Thyroid gland (tissue), 4 donors: Measurements from ENCODE around the gene HSPA12A.

Experiments
- POLR2A ChIP-seq, 2 donors: fragments of 450-650 bp; IDR thresholded peaks; one replicate each; pipeline ENCODE4 v1.6.1; 2017; ENCODE audit warnings: antibody characterized with exemption in 2 of 2, mild to moderate bottlenecking in 2 of 2, moderate library complexity in 1 of 2
- TF ChIP-seq, protein P1 (sequence below), 6 experiments: fragments of 200-600 bp in 3 of 6; fragments of 450-650 bp in 3 of 6; sonication (generic) in 3 of 6; IDR thresholded peaks; one replicate each; pipeline ENCODE4 v1.5.1; 2016 to 2019; ENCODE audit warnings: antibody characterized with exemption in 6 of 6, mild to moderate bottlenecking in 2 of 6, inconsistent platforms in 1 of 6, moderate library complexity in 1 of 6

DNA sequence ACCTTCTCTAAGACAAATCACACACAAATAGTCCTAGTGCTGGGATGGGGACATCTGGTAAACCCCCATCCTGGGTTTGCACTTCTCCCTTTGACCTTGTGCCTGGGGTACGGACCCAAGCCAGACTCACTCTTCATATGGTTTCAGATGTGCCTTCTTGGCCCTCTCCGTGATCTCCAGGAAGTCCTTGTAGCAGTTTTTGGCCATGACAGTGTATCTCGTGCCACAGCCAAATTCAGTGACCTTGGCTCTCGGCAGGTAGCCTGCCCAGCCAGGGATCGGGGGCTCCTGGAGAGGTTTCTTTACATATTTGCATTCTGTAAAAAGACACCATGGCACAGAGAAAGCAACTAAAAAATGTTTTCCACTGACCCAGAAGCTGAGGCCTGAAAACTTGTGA lies 77.7 kb downstream of the HSPA12A start:
- TF ChIP-seq, protein P1, sequence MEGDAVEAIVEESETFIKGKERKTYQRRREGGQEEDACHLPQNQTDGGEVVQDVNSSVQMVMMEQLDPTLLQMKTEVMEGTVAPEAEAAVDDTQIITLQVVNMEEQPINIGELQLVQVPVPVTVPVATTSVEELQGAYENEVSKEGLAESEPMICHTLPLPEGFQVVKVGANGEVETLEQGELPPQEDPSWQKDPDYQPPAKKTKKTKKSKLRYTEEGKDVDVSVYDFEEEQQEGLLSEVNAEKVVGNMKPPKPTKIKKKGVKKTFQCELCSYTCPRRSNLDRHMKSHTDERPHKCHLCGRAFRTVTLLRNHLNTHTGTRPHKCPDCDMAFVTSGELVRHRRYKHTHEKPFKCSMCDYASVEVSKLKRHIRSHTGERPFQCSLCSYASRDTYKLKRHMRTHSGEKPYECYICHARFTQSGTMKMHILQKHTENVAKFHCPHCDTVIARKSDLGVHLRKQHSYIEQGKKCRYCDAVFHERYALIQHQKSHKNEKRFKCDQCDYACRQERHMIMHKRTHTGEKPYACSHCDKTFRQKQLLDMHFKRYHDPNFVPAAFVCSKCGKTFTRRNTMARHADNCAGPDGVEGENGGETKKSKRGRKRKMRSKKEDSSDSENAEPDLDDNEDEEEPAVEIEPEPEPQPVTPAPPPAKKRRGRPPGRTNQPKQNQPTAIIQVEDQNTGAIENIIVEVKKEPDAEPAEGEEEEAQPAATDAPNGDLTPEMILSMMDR (IDR thresholded peaks at IDR 0.05), result no peak
- TF ChIP-seq POLR2A (IDR thresholded peaks at IDR 0.05), result no peak
